ENCODE results near the gene TOLLIP. TPM values are rescaled to one million over a fixed set of nuclear protein-coding genes. Genes with fewer than 3 reads are reported as not detected.

TOLLIP gene
- total RNA-seq, 1 donor from 2014 or later: 71.6 TPM

DNA sequence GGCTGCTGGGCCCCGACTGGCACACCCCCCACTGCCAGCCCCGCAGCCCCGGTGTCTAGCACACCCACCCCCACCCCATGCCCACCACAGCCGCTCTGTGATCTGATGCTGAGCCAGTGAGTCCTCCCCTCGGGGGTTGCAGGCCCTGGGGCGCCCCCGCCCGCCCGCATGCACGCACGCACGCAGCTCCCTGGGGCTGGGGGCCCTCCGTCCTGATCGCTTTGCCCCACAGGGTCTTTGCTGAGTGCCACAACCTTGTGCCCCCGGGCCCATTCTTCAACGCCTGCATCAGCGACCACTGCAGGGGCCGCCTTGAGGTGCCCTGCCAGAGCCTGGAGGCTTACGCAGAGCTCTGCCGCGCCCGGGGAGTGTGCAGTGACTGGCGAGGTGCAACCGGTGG, 54.3 kb downstream of the TOLLIP start:
- Mint-ChIP-seq H3K36me3 (ENCODE audit: unreplicated experiment) (no peaks in the 10 kb centered on the region), H3K9me3 (ENCODE audit: unreplicated experiment) (peaks cover 3% of the 10 kb centered on the region), H3K27ac (ENCODE audit: unreplicated experiment) (no peak overlapping the region), H3K4me1 (ENCODE audit: unreplicated experiment) (no peaks in the 10 kb centered on the region), H3K4me3 (ENCODE audit: unreplicated experiment) (no peak overlapping the region), H3K27me3 (ENCODE audit: unreplicated experiment) (no peaks in the 10 kb centered on the region)
- no peak for DNase-seq (ENCODE audit: extremely low spot score, unreplicated experiment)
- TF ChIP-seq, protein P1, sequence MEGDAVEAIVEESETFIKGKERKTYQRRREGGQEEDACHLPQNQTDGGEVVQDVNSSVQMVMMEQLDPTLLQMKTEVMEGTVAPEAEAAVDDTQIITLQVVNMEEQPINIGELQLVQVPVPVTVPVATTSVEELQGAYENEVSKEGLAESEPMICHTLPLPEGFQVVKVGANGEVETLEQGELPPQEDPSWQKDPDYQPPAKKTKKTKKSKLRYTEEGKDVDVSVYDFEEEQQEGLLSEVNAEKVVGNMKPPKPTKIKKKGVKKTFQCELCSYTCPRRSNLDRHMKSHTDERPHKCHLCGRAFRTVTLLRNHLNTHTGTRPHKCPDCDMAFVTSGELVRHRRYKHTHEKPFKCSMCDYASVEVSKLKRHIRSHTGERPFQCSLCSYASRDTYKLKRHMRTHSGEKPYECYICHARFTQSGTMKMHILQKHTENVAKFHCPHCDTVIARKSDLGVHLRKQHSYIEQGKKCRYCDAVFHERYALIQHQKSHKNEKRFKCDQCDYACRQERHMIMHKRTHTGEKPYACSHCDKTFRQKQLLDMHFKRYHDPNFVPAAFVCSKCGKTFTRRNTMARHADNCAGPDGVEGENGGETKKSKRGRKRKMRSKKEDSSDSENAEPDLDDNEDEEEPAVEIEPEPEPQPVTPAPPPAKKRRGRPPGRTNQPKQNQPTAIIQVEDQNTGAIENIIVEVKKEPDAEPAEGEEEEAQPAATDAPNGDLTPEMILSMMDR (IDR thresholded peaks at IDR 0.05): no peak

GRCh38 chr11:1254733-1255132, 54.7 kb downstream of the TOLLIP start:
- TF ChIP-seq, protein P1 (IDR thresholded peaks at IDR 0.05): no peak
- Mint-ChIP-seq H3K27ac (ENCODE audit: unreplicated experiment) (no peak overlapping the region), H3K4me3 (ENCODE audit: unreplicated experiment) (no peak overlapping the region), H3K4me1 (ENCODE audit: unreplicated experiment) (no peaks in the 10 kb centered on the region), H3K27me3 (ENCODE audit: unreplicated experiment) (no peaks in the 10 kb centered on the region), H3K9me3 (ENCODE audit: unreplicated experiment) (peaks cover 3% of the 10 kb centered on the region), H3K36me3 (ENCODE audit: unreplicated experiment) (no peaks in the 10 kb centered on the region)
- DNase-seq (ENCODE audit: extremely low spot score, unreplicated experiment): no peak

DNA sequence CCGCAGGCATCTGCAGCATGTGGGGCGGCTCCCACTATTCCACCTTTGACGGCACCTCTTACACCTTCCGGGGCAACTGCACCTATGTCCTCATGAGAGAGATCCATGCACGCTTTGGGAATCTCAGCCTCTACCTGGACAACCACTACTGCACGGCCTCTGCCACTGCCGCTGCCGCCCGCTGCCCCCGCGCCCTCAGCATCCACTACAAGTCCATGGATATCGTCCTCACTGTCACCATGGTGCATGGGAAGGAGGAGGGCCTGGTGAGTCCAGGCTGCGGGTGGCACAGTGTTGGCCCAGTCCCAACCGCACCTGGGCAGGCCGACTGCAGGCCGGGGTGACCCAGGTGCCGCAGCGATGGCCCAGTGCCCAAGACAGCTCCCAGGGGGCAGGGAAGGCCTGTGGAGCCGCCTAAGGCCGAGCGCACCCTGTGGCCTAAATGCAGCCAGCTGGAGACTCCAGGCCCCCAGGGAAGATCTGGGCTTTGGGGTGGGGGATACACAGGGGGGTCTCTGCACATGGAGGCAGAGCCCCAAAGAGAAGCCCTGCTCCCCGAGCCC, 55.3 kb downstream of the TOLLIP start:
- no peak for DNase-seq (ENCODE audit: extremely low spot score, unreplicated experiment)
- Mint-ChIP-seq H3K9me3 (ENCODE audit: unreplicated experiment) (peaks cover 3% of the 10 kb centered on the region), H3K27me3 (ENCODE audit: unreplicated experiment) (no peaks in the 10 kb centered on the region), H3K4me1 (ENCODE audit: unreplicated experiment) (no peaks in the 10 kb centered on the region), H3K27ac (ENCODE audit: unreplicated experiment) (no peak overlapping the region), H3K4me3 (ENCODE audit: unreplicated experiment) (no peak overlapping the region), H3K36me3 (ENCODE audit: unreplicated experiment) (no peaks in the 10 kb centered on the region)
- TF ChIP-seq, protein P1 (IDR thresholded peaks at IDR 0.05): no peak

GRCh38 chr11:1253103-1253485, 56.3 kb downstream of the TOLLIP start:
- no peak overlapping the region for H3K4me3 Mint-ChIP-seq (ENCODE audit: unreplicated experiment)
- H3K27ac Mint-ChIP-seq (ENCODE audit: unreplicated experiment): no peak overlapping the region
- H3K4me1 Mint-ChIP-seq (ENCODE audit: unreplicated experiment): no peaks in the 10 kb centered on the region
- H3K36me3 Mint-ChIP-seq (ENCODE audit: unreplicated experiment): no peaks in the 10 kb centered on the region
- DNase-seq (ENCODE audit: extremely low spot score, unreplicated experiment): no peak
- TF ChIP-seq, protein P1 (IDR thresholded peaks at IDR 0.05): no peak
- peaks cover 3% of the 10 kb centered on the region for H3K9me3 Mint-ChIP-seq (ENCODE audit: unreplicated experiment)
- H3K27me3 Mint-ChIP-seq (ENCODE audit: unreplicated experiment): no peaks in the 10 kb centered on the region

GRCh38 chr11:1252371-1253102, 56.9 kb downstream of the TOLLIP start:
- Mint-ChIP-seq H3K4me3 (ENCODE audit: unreplicated experiment) (no peak overlapping the region), H3K9me3 (ENCODE audit: unreplicated experiment) (peaks cover 3% of the 10 kb centered on the region), H3K27me3 (ENCODE audit: unreplicated experiment) (no peaks in the 10 kb centered on the region), H3K27ac (ENCODE audit: unreplicated experiment) (no peak overlapping the region), H3K36me3 (ENCODE audit: unreplicated experiment) (no peaks in the 10 kb centered on the region), H3K4me1 (ENCODE audit: unreplicated experiment) (no peaks in the 10 kb centered on the region)
- TF ChIP-seq, protein P1 (IDR thresholded peaks at IDR 0.05): no peak
- DNase-seq (ENCODE audit: extremely low spot score, unreplicated experiment): no peak

Data from osteocyte (in vitro differentiated cells).